HG02870 (cell line): Measurements from ENCODE around the gene MTFR1L.

Experiments
- ATAC-seq: cut with Tn5 transposase; IDR thresholded peaks from one replicate; pipeline ENCODE4 v1.9.1; 2021; ENCODE audit warnings: mild to moderate bottlenecking, moderate library complexity; ENCODE audit not compliant: unreplicated experiment

MTFR1L gene

GRCh38 chr1:25877155-25877554 is 57.4 kb downstream of the MTFR1L start:
- ATAC-seq = no peak

GRCh38 chr1:25878690-25879089 is 58.9 kb downstream of the MTFR1L start:
- no peak for ATAC-seq

- no peak for ATAC-seq
These were observed 59.9 kb downstream of the MTFR1L start for GRCh38 chr1:25879675-25880074.

- ATAC-seq = no peak
These were observed 60.8 kb downstream of the MTFR1L start for GRCh38 chr1:25880518-25880917.

GRCh38 chr1:25881266-25881665 is 61.5 kb downstream of the MTFR1L start:
- no peak for ATAC-seq
